Measurements from ENCODE around the gene WIPF1. TPM values are rescaled to one million over a fixed set of nuclear protein-coding genes. Genes with fewer than 3 reads are reported as not detected.

The WIPF1 gene
- polyA plus RNA-seq, 1 donor (not counting 4 experiments of a cell fraction or from before 2014, with no cell fraction given), result 0.16 TPM

DNA sequence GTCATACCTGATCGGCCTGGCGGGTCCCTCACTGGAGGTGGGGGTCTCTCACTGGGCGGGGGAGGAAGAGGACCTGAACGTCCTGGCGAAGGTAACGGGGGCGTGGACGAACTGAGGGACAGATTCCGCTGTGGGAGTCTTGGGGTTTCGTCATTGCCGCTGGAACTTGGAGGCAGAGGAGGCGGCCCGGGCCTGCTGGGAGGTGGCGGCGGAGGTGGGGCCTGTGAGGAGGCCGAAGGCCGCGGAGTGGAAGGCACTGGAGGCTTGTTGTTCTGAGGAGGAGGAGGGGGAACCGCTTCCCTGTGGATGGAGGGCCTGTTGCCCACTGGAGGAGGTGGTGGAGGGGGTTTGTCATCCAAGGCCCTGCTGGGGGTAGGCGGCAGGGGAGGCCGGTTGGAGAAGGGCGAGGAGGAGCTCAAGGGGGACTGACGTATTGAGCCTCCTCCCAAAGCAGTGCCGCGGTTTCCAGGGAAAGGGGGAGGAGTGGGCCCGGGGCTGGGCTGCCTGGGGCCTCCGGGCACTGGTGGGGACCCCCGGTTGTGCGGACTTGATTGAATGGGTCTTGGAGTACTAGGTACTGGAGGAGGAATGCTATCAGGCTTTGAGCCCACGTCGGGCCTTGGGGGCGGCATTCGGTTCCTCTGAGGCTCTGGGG, 25.8 kb downstream of the WIPF1 start:
- H3K4me1 ChIP-seq (ENCODE audit: control insufficient read depth, extremely low read depth, insufficient read depth, low read length), result peaks cover 5% of the 10 kb centered on the region
- H3K9me1 ChIP-seq (ENCODE audit: control insufficient read depth, extremely low read depth, insufficient read depth, low read length), result no peaks in the 10 kb centered on the region
- H3K4me2 ChIP-seq (ENCODE audit: control insufficient read depth, extremely low read depth, insufficient read depth, low read depth, low read length), result no peak overlapping the region
- no peaks in the 10 kb centered on the region for H3K36me3 ChIP-seq (ENCODE audit: control insufficient read depth in 2 of 2, extremely low read depth in 1 of 2, insufficient read depth in 2 of 2, low read length in 2 of 2)
- H3K27me3 ChIP-seq (ENCODE audit: control insufficient read depth, extremely low read depth, insufficient read depth, low read length), result no peaks in the 10 kb centered on the region
- H3K9ac ChIP-seq (ENCODE audit: control insufficient read depth, extremely low read depth, insufficient read depth, low read length), result no peak overlapping the region
- no peak overlapping the region for H3K4me3 ChIP-seq (ENCODE audit: control insufficient read depth in 2 of 3, extremely low read depth in 1 of 3, insufficient read depth in 2 of 3, low read depth in 1 of 3, low read length in 3 of 3)
- TF ChIP-seq EZH2 (IDR thresholded peaks at IDR 0.05; ENCODE audit: low read length), result no peak
- TF ChIP-seq, protein P1, sequence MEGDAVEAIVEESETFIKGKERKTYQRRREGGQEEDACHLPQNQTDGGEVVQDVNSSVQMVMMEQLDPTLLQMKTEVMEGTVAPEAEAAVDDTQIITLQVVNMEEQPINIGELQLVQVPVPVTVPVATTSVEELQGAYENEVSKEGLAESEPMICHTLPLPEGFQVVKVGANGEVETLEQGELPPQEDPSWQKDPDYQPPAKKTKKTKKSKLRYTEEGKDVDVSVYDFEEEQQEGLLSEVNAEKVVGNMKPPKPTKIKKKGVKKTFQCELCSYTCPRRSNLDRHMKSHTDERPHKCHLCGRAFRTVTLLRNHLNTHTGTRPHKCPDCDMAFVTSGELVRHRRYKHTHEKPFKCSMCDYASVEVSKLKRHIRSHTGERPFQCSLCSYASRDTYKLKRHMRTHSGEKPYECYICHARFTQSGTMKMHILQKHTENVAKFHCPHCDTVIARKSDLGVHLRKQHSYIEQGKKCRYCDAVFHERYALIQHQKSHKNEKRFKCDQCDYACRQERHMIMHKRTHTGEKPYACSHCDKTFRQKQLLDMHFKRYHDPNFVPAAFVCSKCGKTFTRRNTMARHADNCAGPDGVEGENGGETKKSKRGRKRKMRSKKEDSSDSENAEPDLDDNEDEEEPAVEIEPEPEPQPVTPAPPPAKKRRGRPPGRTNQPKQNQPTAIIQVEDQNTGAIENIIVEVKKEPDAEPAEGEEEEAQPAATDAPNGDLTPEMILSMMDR (optimal IDR thresholded peaks at IDR 0.05 in 1 of 3, IDR thresholded peaks at IDR 0.05 in 1 of 3, conservative IDR thresholded peaks at IDR 0.05 in 1 of 3; ENCODE audit: extremely low read depth in 1 of 3, insufficient read depth in 2 of 3, low read length in 3 of 3), result no peak
- H3K79me2 ChIP-seq (ENCODE audit: control insufficient read depth, insufficient read depth, low read length), result no peaks in the 10 kb centered on the region
- no peak overlapping the region for H3K27ac ChIP-seq (ENCODE audit: control insufficient read depth, insufficient read depth, low read length)
- no peak for FAIRE-seq
- H4K20me1 ChIP-seq (ENCODE audit: control insufficient read depth, extremely low read depth, insufficient read depth, low read length), result no peaks in the 10 kb centered on the region
- no peaks in the 10 kb centered on the region for H3K9me3 ChIP-seq (ENCODE audit: control insufficient read depth, low read depth, low read length)
- H2AFZ ChIP-seq (ENCODE audit: control insufficient read depth, low read length), result no peak overlapping the region
- dilution Hi-C loops (cut with MboI; ENCODE audit: extremely low pct_ligation_motif_present, low sequenced_read_pairs), result no loop called here
- DNase-seq (ENCODE audit: low read depth, low spot score), result no peak

GRCh38 chr2:174570318-174570958, 27.2 kb downstream of the WIPF1 start:
- Histone ChIP-seq H4K20me1 (ENCODE audit: control insufficient read depth, extremely low read depth, insufficient read depth, low read length) (no peaks in the 10 kb centered on the region), H3K4me3 (ENCODE audit: control insufficient read depth in 2 of 3, extremely low read depth in 1 of 3, insufficient read depth in 2 of 3, low read depth in 1 of 3, low read length in 3 of 3) (no peak overlapping the region), H2AFZ (ENCODE audit: control insufficient read depth, low read length) (no peak overlapping the region), H3K9ac (ENCODE audit: control insufficient read depth, extremely low read depth, insufficient read depth, low read length) (no peak overlapping the region), H3K9me1 (ENCODE audit: control insufficient read depth, extremely low read depth, insufficient read depth, low read length) (no peaks in the 10 kb centered on the region), H3K36me3 (ENCODE audit: control insufficient read depth in 2 of 2, extremely low read depth in 1 of 2, insufficient read depth in 2 of 2, low read length in 2 of 2) (no peaks in the 10 kb centered on the region), H3K27me3 (ENCODE audit: control insufficient read depth, extremely low read depth, insufficient read depth, low read length) (no peaks in the 10 kb centered on the region), H3K79me2 (ENCODE audit: control insufficient read depth, insufficient read depth, low read length) (no peaks in the 10 kb centered on the region), H3K4me1 (ENCODE audit: control insufficient read depth, extremely low read depth, insufficient read depth, low read length) (peaks cover 5% of the 10 kb centered on the region), H3K9me3 (ENCODE audit: control insufficient read depth, low read depth, low read length) (no peaks in the 10 kb centered on the region), H3K27ac (ENCODE audit: control insufficient read depth, insufficient read depth, low read length) (no peak overlapping the region), H3K4me2 (ENCODE audit: control insufficient read depth, extremely low read depth, insufficient read depth, low read depth, low read length) (no peak overlapping the region)
- DNase-seq (ENCODE audit: low read depth, low spot score) (no peak), FAIRE-seq (peak; percentile 49)
- TF ChIP-seq, protein P1 (optimal IDR thresholded peaks at IDR 0.05 in 1 of 3, IDR thresholded peaks at IDR 0.05 in 1 of 3, conservative IDR thresholded peaks at IDR 0.05 in 1 of 3; ENCODE audit: extremely low read depth in 1 of 3, insufficient read depth in 2 of 3, low read length in 3 of 3), result no peak
- no peak for TF ChIP-seq EZH2 (IDR thresholded peaks at IDR 0.05; ENCODE audit: low read length)
- dilution Hi-C loops (cut with MboI; ENCODE audit: extremely low pct_ligation_motif_present, low sequenced_read_pairs), result no loop called here

Data from keratinocyte (primary cell).